ENCODE data around the gene SUCNR1.

DNA sequence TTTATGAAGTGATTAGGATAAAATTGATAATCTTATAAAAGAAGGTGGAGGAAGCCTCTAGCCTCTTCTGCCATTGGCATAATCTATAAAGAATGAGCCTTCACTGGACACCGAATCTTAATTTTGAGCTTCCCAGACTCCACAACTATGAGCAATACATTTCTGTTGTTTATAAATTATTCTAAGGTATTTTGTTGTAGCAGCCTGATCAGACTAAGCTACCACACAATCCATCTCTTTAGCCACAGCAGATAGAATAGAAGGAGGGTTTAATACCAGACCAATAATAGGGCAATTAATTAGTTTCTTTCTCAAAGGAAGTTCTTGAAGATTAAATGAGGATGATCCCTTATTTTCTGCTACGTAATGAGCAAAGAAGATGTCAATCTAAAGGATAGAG, 33.3 kb downstream of the SUCNR1 start:
- TF ChIP-seq, protein P1, sequence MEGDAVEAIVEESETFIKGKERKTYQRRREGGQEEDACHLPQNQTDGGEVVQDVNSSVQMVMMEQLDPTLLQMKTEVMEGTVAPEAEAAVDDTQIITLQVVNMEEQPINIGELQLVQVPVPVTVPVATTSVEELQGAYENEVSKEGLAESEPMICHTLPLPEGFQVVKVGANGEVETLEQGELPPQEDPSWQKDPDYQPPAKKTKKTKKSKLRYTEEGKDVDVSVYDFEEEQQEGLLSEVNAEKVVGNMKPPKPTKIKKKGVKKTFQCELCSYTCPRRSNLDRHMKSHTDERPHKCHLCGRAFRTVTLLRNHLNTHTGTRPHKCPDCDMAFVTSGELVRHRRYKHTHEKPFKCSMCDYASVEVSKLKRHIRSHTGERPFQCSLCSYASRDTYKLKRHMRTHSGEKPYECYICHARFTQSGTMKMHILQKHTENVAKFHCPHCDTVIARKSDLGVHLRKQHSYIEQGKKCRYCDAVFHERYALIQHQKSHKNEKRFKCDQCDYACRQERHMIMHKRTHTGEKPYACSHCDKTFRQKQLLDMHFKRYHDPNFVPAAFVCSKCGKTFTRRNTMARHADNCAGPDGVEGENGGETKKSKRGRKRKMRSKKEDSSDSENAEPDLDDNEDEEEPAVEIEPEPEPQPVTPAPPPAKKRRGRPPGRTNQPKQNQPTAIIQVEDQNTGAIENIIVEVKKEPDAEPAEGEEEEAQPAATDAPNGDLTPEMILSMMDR (IDR thresholded peaks at IDR 0.05) = no peak
- no peak for TF ChIP-seq POLR2A (IDR thresholded peaks at IDR 0.05)
